HG02798 (cell line): ENCODE measurements around the gene LINGO3.

Source experiments
- ATAC-seq: cut with Tn5 transposase; IDR thresholded peaks from one replicate; pipeline ENCODE4 v1.9.1; 2021; ENCODE audit warnings: mild to moderate bottlenecking; ENCODE audit not compliant: unreplicated experiment, poor library complexity

Gene LINGO3

GRCh38 chr19:2309734-2310362 lies 1.9 kb upstream of the LINGO3 start:
- ATAC-seq = no peak

DNA sequence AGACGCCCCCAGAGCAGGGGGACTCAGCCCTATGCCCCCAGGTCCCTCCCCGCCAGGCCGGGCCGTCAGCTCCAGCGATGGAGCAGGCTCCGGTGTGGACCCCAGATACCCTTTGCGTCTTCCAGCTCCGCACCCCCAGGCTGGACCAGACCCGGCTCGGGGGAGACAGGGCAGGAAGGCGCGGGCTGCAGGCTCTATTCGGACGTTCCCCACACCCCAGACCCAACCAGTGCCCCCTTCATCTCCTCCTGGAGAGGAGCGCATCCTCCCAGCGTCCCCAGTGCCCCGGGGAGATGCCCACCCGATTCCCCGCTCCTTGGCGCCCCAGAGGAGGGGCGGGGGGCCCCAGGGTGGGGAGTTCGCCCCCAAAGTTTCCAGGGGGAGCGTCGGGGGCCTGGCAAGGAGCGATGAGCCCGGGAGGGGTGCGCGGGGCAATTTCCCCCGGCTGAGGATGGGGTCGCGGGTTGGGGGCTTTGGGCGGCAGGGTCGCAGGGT lies 389 bp downstream of the LINGO3 start:
- ATAC-seq = no peak

DNA sequence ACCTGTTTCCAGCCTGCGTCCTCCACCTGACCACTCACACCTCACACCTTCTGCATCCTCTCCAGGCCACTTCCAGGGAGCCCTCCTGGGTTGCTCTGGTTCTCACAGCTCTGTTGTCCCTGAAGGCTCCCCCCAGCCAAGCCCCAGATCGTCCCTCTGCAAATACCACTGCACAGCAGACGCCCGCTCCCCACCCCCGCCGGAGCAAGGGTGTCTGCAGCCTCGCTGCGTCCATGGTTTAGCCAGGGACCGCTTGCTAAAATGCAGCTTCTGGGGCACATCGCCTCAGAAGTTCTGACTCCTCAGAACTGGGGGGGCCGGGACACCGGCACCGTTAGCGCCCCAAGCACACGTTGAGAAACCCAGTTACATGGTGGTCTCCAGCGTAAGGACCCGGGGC lies 983 bp downstream of the LINGO3 start:
- no peak for ATAC-seq

DNA sequence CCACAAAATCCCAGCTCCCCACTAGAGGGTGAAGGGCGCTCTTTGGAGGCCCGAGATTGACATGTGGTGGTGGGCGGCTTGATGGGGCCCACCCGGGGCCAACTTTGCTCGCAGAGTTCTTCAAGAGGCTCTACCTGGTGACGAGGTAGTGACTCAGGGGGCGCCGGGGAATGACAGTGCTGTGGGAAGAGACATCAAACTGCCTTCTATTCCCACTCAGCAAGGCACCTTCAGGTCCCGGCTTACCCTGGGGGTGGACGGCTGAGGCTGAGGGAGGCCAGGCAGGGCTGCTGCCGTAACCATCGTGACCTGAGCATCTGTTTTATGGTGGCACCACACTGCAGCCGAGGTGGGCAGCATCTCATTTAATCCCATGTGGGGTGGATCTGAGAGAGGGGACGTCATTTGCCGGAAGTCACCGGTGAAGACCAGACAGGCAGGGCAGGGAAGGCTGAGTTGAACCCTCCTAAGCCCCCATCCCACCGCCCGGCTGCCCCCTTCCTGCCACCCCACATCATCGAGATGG lies 1.6 kb downstream of the LINGO3 start:
- no peak for ATAC-seq

DNA sequence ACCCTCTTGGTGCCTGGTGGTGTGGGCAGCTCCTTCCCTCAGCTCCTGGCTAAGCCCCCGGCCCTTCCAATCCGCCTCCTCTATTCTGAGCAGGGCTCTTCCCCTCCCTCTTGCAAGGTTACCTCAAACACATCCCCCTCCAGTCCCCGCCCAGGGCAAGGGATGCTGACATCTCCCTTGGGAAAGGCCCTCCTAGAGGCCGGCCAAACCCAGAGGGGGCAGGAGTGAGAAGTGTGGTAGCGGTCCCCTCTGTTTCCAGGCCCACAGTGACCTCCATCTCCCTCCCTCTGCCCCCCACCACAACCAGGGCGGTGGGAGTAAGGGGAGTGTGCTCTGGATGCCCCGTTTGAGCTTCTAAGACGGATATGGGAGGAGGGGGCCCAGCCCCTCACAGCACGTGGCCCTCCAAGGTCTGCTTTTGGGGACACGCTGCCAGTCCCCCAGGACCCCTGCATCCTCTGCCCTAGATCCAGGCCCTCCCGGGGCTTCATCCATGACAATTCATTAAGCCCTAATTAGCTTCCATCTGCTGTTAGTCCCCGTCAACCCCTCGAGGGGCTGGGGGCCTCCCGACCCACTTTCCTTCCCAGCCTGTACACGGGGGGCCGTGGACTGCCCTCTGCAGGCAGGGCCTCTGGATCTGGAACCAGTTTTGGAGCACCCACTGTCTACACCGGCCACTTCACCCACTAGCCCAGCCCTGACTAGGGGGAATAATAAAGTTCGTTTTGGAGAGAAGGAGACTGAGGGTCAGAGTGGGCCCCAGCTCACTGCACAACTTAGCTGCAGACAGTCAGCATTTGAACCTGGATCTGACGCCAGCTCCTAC lies 2.3 kb downstream of the LINGO3 start:
- no peak for ATAC-seq

DNA sequence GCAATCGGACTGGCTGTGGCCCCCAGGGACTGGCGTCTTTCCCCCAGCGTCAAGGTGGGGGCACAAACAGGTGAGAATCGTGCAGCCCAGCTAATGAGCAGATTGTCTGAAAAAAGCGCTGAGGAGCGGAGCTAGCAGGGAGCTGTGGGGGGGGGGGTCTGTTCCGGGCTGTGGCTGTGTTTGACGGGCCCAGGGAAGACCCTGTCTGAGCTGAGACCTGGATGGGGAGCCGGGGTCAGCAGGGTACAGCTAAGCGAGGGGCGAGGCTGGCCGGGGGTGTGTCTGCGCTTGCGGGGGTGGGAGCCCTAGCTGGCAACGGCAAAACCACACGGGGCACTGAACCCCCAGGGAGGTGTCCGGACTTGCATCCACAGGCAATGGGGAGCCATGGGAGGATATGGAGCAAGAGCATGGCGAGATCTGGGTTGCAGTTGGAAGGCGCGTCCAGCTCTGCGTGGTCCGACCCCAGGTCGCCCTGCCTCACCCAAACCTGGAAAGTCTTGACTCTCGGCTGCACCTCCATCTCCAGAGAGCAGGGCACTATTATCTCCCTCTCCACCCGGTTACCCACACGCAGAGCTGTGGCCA lies 4.6 kb downstream of the LINGO3 start:
- ATAC-seq = no peak

GRCh38 chr19:2302319-2303210 lies 5.4 kb downstream of the LINGO3 start:
- no peak for ATAC-seq

- ATAC-seq = no peak
These were observed 7.4 kb downstream of the LINGO3 start for GRCh38 chr19:2300533-2300932.

DNA sequence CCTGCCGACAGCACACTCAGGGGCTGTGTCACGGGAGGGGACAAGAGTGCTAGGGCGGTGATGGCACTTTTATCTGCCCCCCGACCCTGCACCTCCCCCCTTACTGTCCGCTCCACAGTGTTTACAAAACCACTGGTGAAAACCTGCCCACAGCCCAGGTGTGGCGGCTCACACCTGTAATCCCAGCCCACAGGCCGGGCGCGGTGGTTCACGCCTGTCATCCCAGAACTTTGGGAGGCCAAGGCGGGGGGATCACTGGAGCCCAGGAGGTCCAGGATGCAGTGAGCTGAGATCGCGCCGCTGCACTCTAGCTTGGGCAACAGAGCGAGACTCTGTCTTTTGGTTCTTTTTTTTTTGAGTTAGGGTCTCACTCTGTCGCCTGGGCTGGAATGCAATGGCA lies 11.8 kb downstream of the LINGO3 start:
- ATAC-seq = no peak

GRCh38 chr19:2294687-2295335 lies 13.1 kb downstream of the LINGO3 start:
- ATAC-seq = no peak

- no peak for ATAC-seq
These were observed 16.7 kb downstream of the LINGO3 start for GRCh38 chr19:2291185-2291751.

DNA sequence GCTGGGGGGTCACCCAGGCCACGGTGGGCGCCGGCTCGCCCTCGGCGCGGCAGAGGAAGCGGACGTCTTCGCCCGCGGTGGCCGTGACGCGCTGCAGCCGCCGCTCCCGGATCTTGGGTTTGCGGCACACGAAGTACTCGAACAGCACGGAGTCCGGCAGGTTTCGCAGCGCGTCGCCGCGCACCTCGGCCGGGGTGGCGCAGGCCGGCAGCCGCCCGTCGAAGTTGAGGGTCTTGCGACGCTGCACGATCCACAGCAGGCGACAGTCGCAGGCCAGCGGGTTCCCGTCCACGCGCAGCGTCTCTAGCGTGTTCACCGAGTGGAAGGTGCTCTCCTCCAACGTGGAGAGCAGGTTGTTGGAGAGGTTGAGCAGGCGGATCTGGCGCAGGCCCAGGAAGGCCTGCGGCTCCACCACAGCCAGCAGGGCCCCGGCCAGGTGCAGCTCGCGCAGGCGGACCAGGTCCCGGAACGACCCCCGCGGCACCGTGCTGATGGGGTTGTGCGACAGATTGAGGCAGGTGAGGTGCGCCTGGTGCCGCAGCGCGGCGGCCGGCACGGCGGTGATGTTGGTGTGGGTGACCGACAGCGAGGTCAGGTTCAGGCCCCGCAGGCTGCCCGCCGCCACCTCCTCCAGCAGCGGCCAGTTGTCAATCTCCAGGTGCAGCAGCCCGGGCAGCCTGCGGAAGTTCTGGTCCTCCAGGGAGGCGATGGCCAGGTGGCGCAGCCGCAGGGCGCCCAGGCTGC lies 17.3 kb downstream of the LINGO3 start:
- no peak for ATAC-seq

DNA sequence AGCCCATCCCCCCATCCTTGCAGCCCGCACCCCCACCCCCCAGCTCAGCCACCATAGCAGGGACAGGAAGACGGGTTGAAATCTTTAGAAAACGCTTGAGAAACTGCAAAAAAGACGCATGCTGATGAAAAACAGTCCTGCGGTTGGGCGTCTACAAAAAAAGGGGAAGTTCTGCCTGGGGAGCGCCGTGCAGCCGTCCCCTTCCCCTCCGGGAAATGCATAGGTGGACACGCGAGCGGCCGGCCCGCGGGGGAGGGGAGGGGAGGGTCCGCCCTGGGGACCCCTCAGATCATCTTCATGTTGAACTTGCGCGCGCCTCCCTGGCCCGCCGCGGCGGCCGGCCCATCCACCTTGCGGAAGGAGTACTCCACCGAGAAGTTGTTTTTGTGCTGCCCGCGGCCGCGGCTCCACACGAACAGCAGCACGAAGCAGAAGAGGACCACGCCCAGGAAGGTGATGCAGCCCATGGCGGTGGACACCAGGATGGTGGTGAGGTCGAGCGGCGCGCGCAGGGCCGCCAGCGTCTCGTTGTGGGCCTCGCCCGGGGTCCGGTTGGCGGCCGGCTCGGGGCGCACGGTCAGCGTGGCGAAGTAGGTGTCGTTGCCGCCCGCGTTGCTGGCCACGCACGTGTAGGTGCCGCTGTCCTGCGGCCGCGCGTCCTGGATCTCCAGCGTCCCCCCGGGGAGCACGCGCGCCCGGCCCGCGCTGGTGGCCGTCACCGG lies 18.1 kb downstream of the LINGO3 start:
- no peak for ATAC-seq

DNA sequence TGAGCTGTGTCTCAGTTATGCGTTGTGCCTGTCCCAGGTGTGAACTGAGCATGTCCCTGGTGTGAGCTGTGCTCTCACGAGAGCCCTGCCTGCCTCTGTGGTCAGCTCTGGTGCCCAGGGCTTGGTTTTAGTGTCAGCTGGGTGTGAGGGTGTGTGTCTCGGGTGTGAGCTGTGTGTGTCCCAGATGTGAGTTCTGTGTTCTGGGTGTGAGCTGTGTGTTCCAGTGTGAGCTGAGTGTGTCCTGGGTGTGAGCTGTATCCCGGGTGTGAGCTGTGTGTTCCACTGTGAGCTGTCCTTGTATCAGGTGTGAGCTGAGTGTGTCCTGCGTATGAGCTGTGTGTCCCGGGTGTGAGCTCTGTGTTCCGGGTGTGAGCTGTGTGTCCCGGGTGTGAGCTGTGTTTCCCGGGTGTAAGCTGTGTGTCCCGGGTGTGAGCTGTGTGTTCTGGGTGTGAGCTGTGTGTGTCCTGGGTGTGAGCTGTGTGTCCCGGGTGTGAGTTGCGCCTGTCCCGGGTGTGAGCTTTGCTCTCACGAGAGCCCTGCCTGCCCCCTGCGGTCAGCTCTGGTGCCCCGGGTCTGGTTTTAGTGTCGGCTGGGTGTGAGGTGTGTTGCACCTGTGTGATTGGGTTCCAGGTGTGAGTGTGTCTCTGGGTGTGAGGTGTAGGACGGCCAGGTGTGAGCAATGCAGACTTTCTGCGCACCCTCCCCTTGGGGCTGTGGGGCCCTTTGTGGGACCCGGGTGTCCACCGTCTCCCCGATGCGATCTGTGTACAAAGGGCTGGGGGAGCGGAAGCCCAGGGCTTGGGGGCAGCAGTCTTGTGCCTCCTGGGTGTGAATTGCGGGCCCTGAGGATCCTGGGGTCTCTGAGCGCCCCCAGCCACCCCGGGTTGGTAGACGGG lies 18.9 kb downstream of the LINGO3 start:
- no peak for ATAC-seq

GRCh38 chr19:2288338-2288817 lies 19.6 kb downstream of the LINGO3 start:
- ATAC-seq = no peak

- ATAC-seq = no peak
These were observed 20.2 kb downstream of the LINGO3 start for GRCh38 chr19:2287585-2288337.
